HG03097 (cell line): Measurements from ENCODE around the gene SERPINE1.
"Not testable (repeated sequence)": the region's sequence is repeated elsewhere in the genome, so short reads cannot be mapped to it uniquely, and the experiment has no call there.

Source experiments
- ATAC-seq: cut with Tn5 transposase; IDR thresholded peaks from one replicate; pipeline ENCODE4 v1.9.1; 2021; ENCODE audit not compliant: unreplicated experiment, low FRiP score

SERPINE1 gene

DNA sequence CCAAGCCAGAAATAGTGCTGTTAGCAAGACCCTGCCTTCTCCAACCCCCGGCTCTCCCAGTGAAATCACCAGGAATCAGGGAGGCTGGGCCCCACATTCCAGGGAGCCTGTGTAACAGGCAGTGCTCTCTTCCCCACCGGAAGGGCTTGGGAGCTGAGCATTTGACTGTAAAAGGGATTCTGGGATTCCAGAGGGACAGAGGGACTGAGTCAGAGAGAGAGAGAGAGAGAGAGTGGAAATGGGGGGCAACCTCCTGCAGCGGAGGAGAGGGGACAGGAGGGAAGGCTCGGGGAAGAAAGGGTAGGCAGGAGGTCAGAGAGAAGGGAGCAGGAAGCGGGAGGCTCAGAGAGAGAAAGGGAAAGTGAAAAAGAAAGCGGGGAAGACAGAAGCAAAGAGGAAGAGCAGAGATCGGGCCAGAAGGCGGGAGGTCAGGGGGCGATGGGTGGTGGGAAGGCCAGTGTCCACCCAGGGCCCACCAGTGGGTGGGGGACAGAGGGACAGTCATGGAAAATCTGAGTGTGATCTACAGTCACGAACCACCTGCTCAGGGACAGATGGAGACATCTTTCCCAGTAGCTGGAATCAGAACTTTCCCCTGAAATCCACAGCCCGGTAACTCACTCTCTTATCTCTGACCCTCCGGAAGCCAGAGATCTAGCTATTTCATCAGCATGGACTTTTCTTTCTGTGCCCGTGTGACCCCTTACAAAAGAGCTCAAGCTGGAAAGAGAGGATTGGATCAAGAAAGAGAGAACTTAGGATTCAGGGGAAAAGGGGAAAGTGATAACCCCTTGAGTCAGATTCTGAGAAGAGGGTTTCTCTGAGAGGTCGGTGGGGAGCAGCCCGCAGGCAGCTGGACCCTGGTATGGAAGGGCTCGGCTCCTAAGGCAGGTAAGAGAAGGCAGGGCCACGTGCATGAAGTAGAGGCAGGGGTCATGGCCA, 4.6 kb upstream of the SERPINE1 start:
- no peak for ATAC-seq

GRCh38 chr7:101122933-101123702, 3.8 kb upstream of the SERPINE1 start:
- no peak for ATAC-seq

GRCh38 chr7:101123703-101124068, 3.2 kb upstream of the SERPINE1 start:
- ATAC-seq, result no peak

DNA sequence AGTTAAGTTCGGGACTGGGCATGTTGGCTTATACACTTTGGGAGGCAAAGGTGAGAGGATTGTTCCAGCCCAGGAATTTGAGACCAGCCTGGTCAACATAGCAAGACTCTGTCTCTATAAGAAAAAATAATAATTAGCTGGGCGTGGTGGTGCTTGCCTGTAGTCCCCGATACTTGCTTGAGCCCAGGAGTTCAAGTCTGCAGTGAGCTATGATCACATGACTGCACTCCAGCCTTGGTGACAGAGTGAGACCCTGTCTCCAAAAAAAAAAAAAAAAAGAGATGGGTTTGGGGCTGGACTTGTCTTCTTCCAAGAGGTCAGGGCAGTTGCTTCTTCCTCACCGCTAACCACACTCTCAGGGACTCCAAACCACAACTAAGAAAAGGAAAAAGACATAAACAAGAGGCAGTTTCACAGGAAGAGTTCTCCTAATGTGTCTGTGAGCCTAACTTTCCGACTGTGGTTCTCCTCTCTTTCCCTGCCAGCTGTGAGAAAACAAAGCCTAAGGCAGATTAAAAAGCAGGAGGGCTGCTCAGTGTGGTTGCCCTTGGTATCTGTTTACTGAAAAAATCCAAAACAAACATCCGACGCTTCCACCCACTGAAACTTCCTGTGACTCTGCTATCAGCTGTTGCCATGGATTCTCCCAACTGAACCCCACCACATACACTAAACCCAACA, 2.4 kb upstream of the SERPINE1 start:
- ATAC-seq, result no peak

DNA sequence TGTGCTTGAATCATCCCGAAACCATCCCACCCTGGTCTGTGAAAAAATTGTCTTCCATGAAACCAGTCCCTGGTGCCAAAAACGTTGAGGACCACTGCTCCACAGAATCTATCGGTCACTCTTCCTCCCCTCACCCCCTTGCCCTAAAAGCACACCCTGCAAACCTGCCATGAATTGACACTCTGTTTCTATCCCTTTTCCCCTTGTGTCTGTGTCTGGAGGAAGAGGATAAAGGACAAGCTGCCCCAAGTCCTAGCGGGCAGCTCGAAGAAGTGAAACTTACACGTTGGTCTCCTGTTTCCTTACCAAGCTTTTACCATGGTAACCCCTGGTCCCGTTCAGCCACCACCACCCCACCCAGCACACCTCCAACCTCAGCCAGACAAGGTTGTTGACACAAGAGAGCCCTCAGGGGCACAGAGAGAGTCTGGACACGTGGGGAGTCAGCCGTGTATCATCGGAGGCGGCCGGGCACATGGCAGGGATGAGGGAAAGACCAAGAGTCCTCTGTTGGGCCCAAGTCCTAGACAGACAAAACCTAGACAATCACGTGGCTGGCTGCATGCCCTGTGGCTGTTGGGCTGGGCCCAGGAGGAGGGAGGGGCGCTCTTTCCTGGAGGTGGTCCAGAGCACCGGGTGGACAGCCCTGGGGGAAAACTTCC, 784 bp upstream of the SERPINE1 start:
- ATAC-seq, result peak; percentile 72

GRCh38 chr7:101127460-101128039, 646 bp downstream of the SERPINE1 start:
- no peak for ATAC-seq

DNA sequence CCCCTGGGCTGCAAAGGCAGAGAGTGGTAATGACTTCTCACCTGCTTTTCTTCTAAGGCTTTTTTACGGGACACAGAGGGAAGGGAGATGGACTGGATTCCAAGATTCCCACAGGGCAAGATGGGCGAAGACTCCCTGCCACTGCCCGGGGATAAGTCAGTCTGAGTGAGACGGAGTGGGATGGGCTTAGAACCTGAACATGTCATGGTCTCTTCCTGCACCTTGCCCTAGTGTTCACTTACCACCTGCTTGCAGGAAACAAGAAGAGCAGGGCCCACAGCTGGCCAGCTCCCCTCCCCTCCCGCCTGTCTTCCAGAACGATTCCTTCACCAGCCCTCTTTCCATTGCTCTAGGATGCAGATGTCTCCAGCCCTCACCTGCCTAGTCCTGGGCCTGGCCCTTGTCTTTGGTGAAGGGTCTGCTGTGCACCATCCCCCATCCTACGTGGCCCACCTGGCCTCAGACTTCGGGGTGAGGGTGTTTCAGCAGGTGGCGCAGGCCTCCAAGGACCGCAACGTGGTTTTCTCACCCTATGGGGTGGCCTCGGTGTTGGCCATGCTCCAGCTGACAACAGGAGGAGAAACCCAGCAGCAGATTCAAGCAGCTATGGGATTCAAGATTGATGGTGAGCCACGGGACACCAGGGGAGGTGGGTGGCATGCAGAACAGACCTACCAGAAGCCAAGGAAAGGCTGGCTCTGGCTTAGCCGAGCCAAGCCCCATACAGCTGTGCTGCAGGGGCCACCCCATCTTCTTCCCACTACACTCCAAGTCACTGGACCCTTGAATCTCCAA, 1.3 kb downstream of the SERPINE1 start:
- ATAC-seq, result no peak

- ATAC-seq, result no peak
Measured at GRCh38 chr7:101129603-101130117, 2.8 kb downstream of the SERPINE1 start.

DNA sequence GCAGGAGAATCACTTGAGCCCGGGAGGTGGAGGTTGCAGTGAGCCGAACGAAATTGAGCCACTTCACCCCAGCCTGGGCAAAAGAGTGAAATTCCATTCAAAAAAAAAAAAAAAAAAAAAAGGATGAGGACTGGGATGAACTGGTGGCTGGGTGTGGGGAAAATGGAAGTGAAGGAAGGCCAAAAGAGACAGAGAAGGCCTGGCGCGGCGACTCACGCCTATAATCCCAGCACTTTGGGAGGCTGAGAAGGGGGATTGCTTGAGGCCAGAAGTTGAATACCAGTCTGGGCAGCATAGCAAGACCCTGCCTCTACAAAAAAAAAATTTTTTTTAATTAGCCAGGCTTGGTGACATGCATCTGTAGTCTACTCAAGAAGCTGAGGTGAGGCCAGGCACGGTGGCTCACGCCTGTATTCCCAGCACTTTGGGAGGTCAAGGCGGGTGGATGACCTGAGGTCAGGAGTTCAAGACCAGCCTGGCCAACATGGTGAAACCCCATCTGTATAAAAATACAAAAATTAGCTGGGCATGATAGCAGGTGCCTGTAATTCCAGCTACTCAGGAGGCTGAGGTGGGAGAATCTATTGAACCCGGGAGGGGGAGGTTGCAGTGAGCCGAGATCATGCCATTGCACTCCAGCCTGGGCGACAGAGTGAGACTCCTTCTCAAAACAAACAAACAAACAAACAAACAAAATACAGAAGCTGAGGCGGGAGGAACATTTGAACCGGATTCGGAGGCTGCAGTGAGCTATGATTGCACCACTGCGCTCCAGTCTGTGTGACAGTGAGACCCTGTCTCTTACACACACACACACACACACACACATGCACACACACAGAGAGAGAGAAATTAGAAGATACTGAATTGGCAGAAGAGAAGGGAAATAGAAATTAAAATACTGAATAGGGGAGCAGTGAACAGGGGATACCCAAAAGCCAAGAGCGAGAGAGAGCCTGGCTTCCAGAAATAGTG, 6.0 kb downstream of the SERPINE1 start:
- not testable (repeated sequence) for ATAC-seq

GRCh38 chr7:101133621-101134398, 6.9 kb downstream of the SERPINE1 start:
- no peak for ATAC-seq

GRCh38 chr7:101134399-101134980, 7.6 kb downstream of the SERPINE1 start:
- ATAC-seq, result no peak

GRCh38 chr7:101137651-101138212, 10.8 kb downstream of the SERPINE1 start:
- ATAC-seq, result no peak

DNA sequence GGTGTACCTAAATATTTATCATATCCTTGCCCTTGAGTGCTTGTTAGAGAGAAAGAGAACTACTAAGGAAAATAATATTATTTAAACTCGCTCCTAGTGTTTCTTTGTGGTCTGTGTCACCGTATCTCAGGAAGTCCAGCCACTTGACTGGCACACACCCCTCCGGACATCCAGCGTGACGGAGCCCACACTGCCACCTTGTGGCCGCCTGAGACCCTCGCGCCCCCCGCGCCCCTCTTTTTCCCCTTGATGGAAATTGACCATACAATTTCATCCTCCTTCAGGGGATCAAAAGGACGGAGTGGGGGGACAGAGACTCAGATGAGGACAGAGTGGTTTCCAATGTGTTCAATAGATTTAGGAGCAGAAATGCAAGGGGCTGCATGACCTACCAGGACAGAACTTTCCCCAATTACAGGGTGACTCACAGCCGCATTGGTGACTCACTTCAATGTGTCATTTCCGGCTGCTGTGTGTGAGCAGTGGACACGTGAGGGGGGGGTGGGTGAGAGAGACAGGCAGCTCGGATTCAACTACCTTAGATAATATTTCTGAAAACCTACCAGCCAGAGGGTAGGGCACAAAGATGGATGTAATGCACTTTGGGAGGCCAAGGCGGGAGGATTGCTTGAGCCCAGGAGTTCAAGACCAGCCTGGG, 11.4 kb downstream of the SERPINE1 start:
- ATAC-seq, result peak; percentile 59

GRCh38 chr7:101140339-101140699, 13.4 kb downstream of the SERPINE1 start:
- ATAC-seq, result no peak

- no peak for ATAC-seq
Measured at GRCh38 chr7:101140746-101141382, 14.0 kb downstream of the SERPINE1 start.
